GM23338 (cell line): ENCODE measurements around the gene CNTROB. TPM values are rescaled to one million over a fixed set of nuclear protein-coding genes. Genes with fewer than 3 reads are reported as not detected.

Experiments used
- EZH2 ChIP-seq: fragments of 200-600 bp; sonication (generic); IDR thresholded peaks from one replicate; pipeline ENCODE4 v1.8.0; 2017; ENCODE audit warnings: antibody characterized with exemption, mild to moderate bottlenecking, low read depth; ENCODE audit not compliant: unreplicated experiment
- POLR2AphosphoS5 ChIP-seq: IDR thresholded peaks from 2 replicates; pipeline ENCODE4 v1.6.1; 2016; ENCODE audit warnings: antibody characterized with exemption, low read depth
- REST ChIP-seq: IDR thresholded peaks from one replicate; pipeline ENCODE4 v1.6.1; 2018; ENCODE audit warnings: antibody characterized with exemption; ENCODE audit not compliant: unreplicated experiment
- STAT1 ChIP-seq: IDR thresholded peaks from one replicate; pipeline ENCODE4 v1.6.1; 2016; ENCODE audit warnings: antibody characterized with exemption; ENCODE audit not compliant: unreplicated experiment
- ZNF331 ChIP-seq: fragments of 250-450 bp; sonication (Bioruptor Pico); IDR thresholded peaks from 2 replicates; pipeline ENCODE4 v1.5.0; 2020; ENCODE audit warnings: low read depth, mild to moderate bottlenecking, moderate library complexity
- polyA plus RNA-seq: library from polyadenylated mRNA; unstranded; fragments of >200 nt; fragmentation: Nextera tagmentation; extraction: Ambion mirVana; gene quantifications from 2 replicates; pipeline ENCODE4 v1.2.1, GENCODE V29; 2016
- total RNA-seq: library from RNA; depleted of rRNA; stranded (reverse); fragments of >200 nt; shearing (Covaris generic); gene quantifications from 2 replicates; pipeline ENCODE4 v1.2.3, GENCODE V29; 2014
- TF ChIP-seq, protein P1 (sequence below): fragments of 250-450 bp; sonication (Bioruptor Pico); IDR thresholded peaks from 2 replicates; pipeline ENCODE4 v1.5.0; 2020; ENCODE audit warnings: mild to moderate bottlenecking, moderate library complexity

The CNTROB gene
- total and polyA plus RNA-seq, 2 experiments from 2014 or later: 16.3 to 18.5 TPM

- TF ChIP-seq, protein P1, sequence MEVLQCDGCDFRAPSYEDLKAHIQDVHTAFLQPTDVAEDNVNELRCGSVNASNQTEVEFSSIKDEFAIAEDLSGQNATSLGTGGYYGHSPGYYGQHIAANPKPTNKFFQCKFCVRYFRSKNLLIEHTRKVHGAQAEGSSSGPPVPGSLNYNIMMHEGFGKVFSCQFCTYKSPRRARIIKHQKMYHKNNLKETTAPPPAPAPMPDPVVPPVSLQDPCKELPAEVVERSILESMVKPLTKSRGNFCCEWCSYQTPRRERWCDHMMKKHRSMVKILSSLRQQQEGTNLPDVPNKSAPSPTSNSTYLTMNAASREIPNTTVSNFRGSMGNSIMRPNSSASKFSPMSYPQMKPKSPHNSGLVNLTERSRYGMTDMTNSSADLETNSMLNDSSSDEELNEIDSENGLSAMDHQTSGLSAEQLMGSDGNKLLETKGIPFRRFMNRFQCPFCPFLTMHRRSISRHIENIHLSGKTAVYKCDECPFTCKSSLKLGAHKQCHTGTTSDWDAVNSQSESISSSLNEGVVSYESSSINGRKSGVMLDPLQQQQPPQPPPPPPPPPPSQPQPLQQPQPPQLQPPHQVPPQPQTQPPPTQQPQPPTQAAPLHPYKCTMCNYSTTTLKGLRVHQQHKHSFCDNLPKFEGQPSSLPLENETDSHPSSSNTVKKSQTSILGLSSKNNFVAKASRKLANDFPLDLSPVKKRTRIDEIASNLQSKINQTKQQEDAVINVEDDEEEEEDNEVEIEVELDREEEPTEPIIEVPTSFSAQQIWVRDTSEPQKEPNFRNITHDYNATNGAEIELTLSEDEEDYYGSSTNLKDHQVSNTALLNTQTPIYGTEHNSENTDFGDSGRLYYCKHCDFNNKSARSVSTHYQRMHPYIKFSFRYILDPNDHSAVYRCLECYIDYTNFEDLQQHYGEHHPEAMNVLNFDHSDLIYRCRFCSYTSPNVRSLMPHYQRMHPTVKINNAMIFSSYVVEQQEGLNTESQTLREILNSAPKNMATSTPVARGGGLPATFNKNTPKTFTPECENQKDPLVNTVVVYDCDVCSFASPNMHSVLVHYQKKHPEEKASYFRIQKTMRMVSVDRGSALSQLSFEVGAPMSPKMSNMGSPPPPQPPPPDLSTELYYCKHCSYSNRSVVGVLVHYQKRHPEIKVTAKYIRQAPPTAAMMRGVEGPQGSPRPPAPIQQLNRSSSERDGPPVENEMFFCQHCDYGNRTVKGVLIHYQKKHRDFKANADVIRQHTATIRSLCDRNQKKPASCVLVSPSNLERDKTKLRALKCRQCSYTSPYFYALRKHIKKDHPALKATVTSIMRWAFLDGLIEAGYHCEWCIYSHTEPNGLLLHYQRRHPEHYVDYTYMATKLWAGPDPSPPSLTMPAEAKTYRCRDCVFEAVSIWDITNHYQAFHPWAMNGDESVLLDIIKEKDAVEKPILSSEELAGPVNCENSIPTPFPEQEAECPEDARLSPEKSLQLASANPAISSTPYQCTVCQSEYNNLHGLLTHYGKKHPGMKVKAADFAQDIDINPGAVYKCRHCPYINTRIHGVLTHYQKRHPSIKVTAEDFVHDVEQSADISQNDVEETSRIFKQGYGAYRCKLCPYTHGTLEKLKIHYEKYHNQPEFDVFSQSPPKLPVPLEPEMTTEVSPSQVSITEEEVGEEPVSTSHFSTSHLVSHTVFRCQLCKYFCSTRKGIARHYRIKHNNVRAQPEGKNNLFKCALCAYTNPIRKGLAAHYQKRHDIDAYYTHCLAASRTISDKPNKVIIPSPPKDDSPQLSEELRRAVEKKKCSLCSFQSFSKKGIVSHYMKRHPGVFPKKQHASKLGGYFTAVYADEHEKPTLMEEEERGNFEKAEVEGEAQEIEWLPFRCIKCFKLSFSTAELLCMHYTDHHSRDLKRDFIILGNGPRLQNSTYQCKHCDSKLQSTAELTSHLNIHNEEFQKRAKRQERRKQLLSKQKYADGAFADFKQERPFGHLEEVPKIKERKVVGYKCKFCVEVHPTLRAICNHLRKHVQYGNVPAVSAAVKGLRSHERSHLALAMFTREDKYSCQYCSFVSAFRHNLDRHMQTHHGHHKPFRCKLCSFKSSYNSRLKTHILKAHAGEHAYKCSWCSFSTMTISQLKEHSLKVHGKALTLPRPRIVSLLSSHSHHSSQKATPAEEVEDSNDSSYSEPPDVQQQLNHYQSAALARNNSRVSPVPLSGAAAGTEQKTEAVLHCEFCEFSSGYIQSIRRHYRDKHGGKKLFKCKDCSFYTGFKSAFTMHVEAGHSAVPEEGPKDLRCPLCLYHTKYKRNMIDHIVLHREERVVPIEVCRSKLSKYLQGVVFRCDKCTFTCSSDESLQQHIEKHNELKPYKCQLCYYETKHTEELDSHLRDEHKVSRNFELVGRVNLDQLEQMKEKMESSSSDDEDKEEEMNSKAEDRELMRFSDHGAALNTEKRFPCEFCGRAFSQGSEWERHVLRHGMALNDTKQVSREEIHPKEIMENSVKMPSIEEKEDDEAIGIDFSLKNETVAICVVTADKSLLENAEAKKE: no peak
- TF ChIP-seq REST (no peak), EZH2 (no peak), ZNF331 (CRISPR knock-in tag) (no peak), STAT1 (no peak), POLR2AphosphoS5 (no peak)
These were observed 55.3 kb downstream of the CNTROB start (continued) for GRCh38 chr17:7987112-7987893.
